HepG2 (cell line): ENCODE measurements around the gene DNAJC4. TPM values are rescaled to one million over a fixed set of nuclear protein-coding genes. Genes with fewer than 3 reads are reported as not detected.

ENCODE experiments used
- ARID2 ChIP-seq: sonication (generic); formaldehyde crosslinking; IDR thresholded peaks from 2 replicates; pipeline ENCODE4 v1.8.1; 2022; ENCODE audit warnings: mild to moderate bottlenecking, missing genetic modification reagents, borderline replicate concordance
- CBX2 ChIP-seq, 2 experiments: fragments of 200-600 bp in 1 of 2; sonication (generic); formaldehyde crosslinking in 1 of 2; IDR thresholded peaks; 2 replicates each; pipeline versions ENCODE4 v1.7.0 to v1.8.1; 2018 to 2022; ENCODE audit warnings: low read depth in 2 of 2, low read length in 1 of 2, mild to moderate bottlenecking in 1 of 2, missing genetic modification reagents in 1 of 2
- GTF3A ChIP-seq: sonication (generic); formaldehyde crosslinking; conservative IDR thresholded peaks from 2 replicates; pipeline ENCODE4 v1.4.0; 2020; ENCODE audit warnings: mild to moderate bottlenecking, missing genetic modification reagents
- KMT2B ChIP-seq: IDR thresholded peaks from 2 replicates; pipeline ENCODE4 v1.6.1; 2016; ENCODE audit warnings: missing genetic modification reagents, missing compliant biosample characterization
- NFATC3 ChIP-seq: sonication (generic); formaldehyde crosslinking; IDR thresholded peaks from 2 replicates; pipeline ENCODE4 v1.5.1; 2020; ENCODE audit warnings: mild to moderate bottlenecking, missing genetic modification reagents
- PRPF4 ChIP-seq: fragments of 200-400 bp; formaldehyde crosslinking; IDR thresholded peaks from 2 replicates; pipeline ENCODE4 v1.6.1; 2016; ENCODE audit warnings: low read length, low read depth; ENCODE audit not compliant: poor library complexity, severe bottlenecking
- RFX1 ChIP-seq: fragments of 450-650 bp; IDR thresholded peaks from 2 replicates; pipeline ENCODE4 v1.6.1; 2017
- SP4 ChIP-seq: sonication (generic); formaldehyde crosslinking; IDR thresholded peaks from 2 replicates; pipeline ENCODE4 v1.8.1; 2023; ENCODE audit warnings: mild to moderate bottlenecking, missing genetic modification reagents
- TAF15 ChIP-seq: fragments of 200-400 bp; formaldehyde crosslinking; IDR thresholded peaks from one replicate; pipeline ENCODE4 v1.6.1; 2018; ENCODE audit warnings: mild to moderate bottlenecking, low read depth, low read length; ENCODE audit not compliant: poor library complexity, severe bottlenecking
- TCF7 ChIP-seq: sonication (generic); IDR thresholded peaks from 2 replicates; pipeline ENCODE4 v1.6.1; 2016; ENCODE audit warnings: antibody characterized with exemption, low read depth
- ZFYVE20 ChIP-seq: sonication (generic); formaldehyde crosslinking; IDR thresholded peaks from 2 replicates; pipeline ENCODE4 v1.8.0; 2023; ENCODE audit warnings: low read depth, mild to moderate bottlenecking, moderate library complexity, missing genetic modification reagents, borderline replicate concordance
- ZMYM4 ChIP-seq: sonication (generic); formaldehyde crosslinking; IDR thresholded peaks from 2 replicates; pipeline ENCODE4 v1.8.1; 2023; ENCODE audit warnings: mild to moderate bottlenecking, missing genetic modification reagents
- ZNF512 ChIP-seq: sonication (generic); formaldehyde crosslinking; IDR thresholded peaks from 2 replicates; pipeline ENCODE4 v1.4.0; 2020; ENCODE audit warnings: mild to moderate bottlenecking, missing genetic modification reagents
- ZNF703 ChIP-seq: sonication (generic); formaldehyde crosslinking; IDR thresholded peaks from 2 replicates; pipeline ENCODE4 v1.5.1; 2020; ENCODE audit warnings: missing genetic modification reagents, mild to moderate bottlenecking, moderate library complexity, borderline replicate concordance
- ZNF747 ChIP-seq: sonication (generic); formaldehyde crosslinking; IDR thresholded peaks from 2 replicates; pipeline ENCODE4 v1.8.1; 2023; ENCODE audit warnings: missing genetic modification reagents, mild to moderate bottlenecking, borderline replicate concordance
- ZNF772 ChIP-seq: sonication (generic); formaldehyde crosslinking; IDR thresholded peaks from 2 replicates; pipeline ENCODE4 v1.5.0; 2020; ENCODE audit warnings: mild to moderate bottlenecking, missing genetic modification reagents
- ZNF782 ChIP-seq: sonication (generic); formaldehyde crosslinking; IDR thresholded peaks from 2 replicates; pipeline ENCODE4 v1.4.0; 2020; ENCODE audit warnings: missing genetic modification reagents, mild to moderate bottlenecking, borderline replicate concordance
- polyA plus RNA-seq, 8 experiments: library from polyadenylated mRNA; depleted of rRNA in 3 of 8; stranded (reverse) in 7 of 8; unstranded in 1 of 8; fragments of >200 nt; fragmentation: Illumina TruSeq in 4 of 8; extraction: Trizol in 4 of 8; gene quantifications; 2 replicates each; pipeline versions ENCODE4 v1.2.1 to v1.2.3, GENCODE V29; 2011 to 2016; ENCODE audit warnings: low read depth in 4 of 8, missing spikeins in 1 of 8, mixed read lengths in 1 of 8; ENCODE audit not compliant: insufficient read depth in 1 of 8
- total RNA-seq, 5 experiments: library from RNA; depleted of rRNA; stranded (reverse); fragments of >200 nt; fragmentation: Illumina TruSeq; extraction: Trizol; gene quantifications; 2 replicates each; pipeline ENCODE4 v1.2.3, GENCODE V29; 2016; ENCODE audit warnings: low read depth in 1 of 5
- TF ChIP-seq, protein P1 (sequence below): IDR thresholded peaks from 2 replicates; pipeline ENCODE4 v1.6.1; 2016; ENCODE audit warnings: control low read depth
- TF ChIP-seq, protein P2 (sequence below): sonication (generic); formaldehyde crosslinking; conservative IDR thresholded peaks from 2 replicates; pipeline ENCODE4 v1.8.0; 2022; ENCODE audit warnings: missing genetic modification reagents
- TF ChIP-seq, protein P3 (sequence below): sonication (generic); formaldehyde crosslinking; IDR thresholded peaks from 2 replicates; pipeline ENCODE4 v1.4.0; 2020; ENCODE audit warnings: mild to moderate bottlenecking, missing genetic modification reagents

The DNAJC4 gene
- total and polyA plus RNA-seq, 2 of the 13 experiments (the other 11 are each of a cell fraction or from before 2014, with no cell fraction given), result 10.3 to 60.8 TPM

GRCh38 chr11:64185175-64185692 lies 45.1 kb upstream of the DNAJC4 start (continued):
- TF ChIP-seq ZFYVE20 (CRISPR knock-in tag) (peak; percentile 69; the same call in 1 of the 2 replicates), TAF15 (peak; percentile 31), RFX1 (no peak), SP4 (peak; percentile 38), NFATC3 (CRISPR knock-in tag) (peak; percentile 100), KMT2B (CRISPR knock-in tag) (peak; percentile 84), ZNF772 (CRISPR knock-in tag) (peak; percentile 93), ARID2 (CRISPR knock-in tag) (peak; percentile 75; the same call in 1 of the 2 replicates), GTF3A (CRISPR knock-in tag) (no peak), ZNF512 (CRISPR knock-in tag) (peak; percentile 65; the same call in 1 of the 2 replicates), ZNF782 (CRISPR knock-in tag) (peak; percentile 98), PRPF4 (no peak), TCF7 (no peak), CBX2 (IDR thresholded peaks at IDR 0.05; ENCODE audit: low read depth, low read length) (no peak), CBX2 (CRISPR knock-in tag; IDR thresholded peaks at IDR 0.05; ENCODE audit: low read depth) (0 out of 2 replicates have a peak, but pooled peaks have one; percentile 50), ZNF703 (peak; percentile 98), ZMYM4 (CRISPR knock-in tag) (no peak; the same call in 1 of the 2 replicates), ZNF747 (CRISPR knock-in tag) (peak; percentile 95)
- TF ChIP-seq, protein P1, sequence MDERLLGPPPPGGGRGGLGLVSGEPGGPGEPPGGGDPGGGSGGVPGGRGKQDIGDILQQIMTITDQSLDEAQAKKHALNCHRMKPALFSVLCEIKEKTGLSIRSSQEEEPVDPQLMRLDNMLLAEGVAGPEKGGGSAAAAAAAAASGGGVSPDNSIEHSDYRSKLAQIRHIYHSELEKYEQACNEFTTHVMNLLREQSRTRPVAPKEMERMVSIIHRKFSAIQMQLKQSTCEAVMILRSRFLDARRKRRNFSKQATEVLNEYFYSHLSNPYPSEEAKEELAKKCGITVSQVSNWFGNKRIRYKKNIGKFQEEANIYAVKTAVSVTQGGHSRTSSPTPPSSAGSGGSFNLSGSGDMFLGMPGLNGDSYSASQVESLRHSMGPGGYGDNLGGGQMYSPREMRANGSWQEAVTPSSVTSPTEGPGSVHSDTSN (CRISPR knock-in tag), result no peak
- TF ChIP-seq, protein P2, sequence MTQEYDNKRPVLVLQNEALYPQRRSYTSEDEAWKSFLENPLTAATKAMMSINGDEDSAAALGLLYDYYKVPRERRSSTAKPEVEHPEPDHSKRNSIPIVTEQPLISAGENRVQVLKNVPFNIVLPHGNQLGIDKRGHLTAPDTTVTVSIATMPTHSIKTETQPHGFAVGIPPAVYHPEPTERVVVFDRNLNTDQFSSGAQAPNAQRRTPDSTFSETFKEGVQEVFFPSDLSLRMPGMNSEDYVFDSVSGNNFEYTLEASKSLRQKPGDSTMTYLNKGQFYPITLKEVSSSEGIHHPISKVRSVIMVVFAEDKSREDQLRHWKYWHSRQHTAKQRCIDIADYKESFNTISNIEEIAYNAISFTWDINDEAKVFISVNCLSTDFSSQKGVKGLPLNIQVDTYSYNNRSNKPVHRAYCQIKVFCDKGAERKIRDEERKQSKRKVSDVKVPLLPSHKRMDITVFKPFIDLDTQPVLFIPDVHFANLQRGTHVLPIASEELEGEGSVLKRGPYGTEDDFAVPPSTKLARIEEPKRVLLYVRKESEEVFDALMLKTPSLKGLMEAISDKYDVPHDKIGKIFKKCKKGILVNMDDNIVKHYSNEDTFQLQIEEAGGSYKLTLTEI (CRISPR knock-in tag), result no peak; the same call in 1 of the 2 replicates
- TF ChIP-seq, protein P3, sequence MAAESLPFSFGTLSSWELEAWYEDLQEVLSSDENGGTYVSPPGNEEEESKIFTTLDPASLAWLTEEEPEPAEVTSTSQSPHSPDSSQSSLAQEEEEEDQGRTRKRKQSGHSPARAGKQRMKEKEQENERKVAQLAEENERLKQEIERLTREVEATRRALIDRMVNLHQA (CRISPR knock-in tag), result no peak
